ENCODE measurements around the gene NACC2.

The NACC2 gene

GRCh38 chr9:136013116-136013515 lies 82.0 kb downstream of the NACC2 start:
- Histone ChIP-seq H3K9me3 (ENCODE audit: insufficient read depth, low read depth, low read length) (no peaks in the 10 kb centered on the region), H3K23ac (ENCODE audit: low read length) (no peak overlapping the region), H3K36me3 (ENCODE audit: control insufficient read depth in 1 of 2, insufficient read depth in 2 of 2, low read length in 2 of 2) (peaks cover 20 to 28% of the 10 kb centered on the region in 2 experiments), H3K18ac (ENCODE audit: low read length) (no peak overlapping the region), H3K4me3 (ENCODE audit: low read depth, low read length) (no peak overlapping the region), H2BK120ac (ENCODE audit: insufficient read depth, low read length, poor library complexity) (no peak overlapping the region), H2AK5ac (ENCODE audit: low read length) (no peak overlapping the region), H2AFZ (ENCODE audit: insufficient read depth, low read length, poor library complexity) (no peak overlapping the region), H4K91ac (ENCODE audit: low read depth, low read length) (no peak overlapping the region), H4K8ac (ENCODE audit: low read depth, low read length) (no peak overlapping the region), H3K9ac (ENCODE audit: low read length) (no peak overlapping the region), H3K14ac (ENCODE audit: low read length) (no peak overlapping the region), H3K27ac (ENCODE audit: low read depth, low read length) (no peak overlapping the region), H2BK5ac (ENCODE audit: low read depth, low read length, poor library complexity) (no peak overlapping the region), H3K27me3 (ENCODE audit: insufficient read depth, low read length) (no peaks in the 10 kb centered on the region), H3K4me1 (ENCODE audit: control insufficient read depth in 1 of 2, insufficient read depth in 2 of 2, low read length in 2 of 2) (peaks cover 26 to 31% of the 10 kb centered on the region in 2 experiments), H3K79me1 (ENCODE audit: low read length) (peaks cover 4% of the 10 kb centered on the region), H3K79me2 (ENCODE audit: control insufficient read depth, insufficient read depth, low read length, poor library complexity) (peaks cover 2% of the 10 kb centered on the region), H3K4me2 (ENCODE audit: low read length) (no peak overlapping the region), H4K12ac (ENCODE audit: low read depth, low read length) (no peak overlapping the region), H2BK12ac (ENCODE audit: low read length) (no peak overlapping the region), H3K4ac (ENCODE audit: low read depth, low read length) (no peak overlapping the region)
- WGBS (ENCODE audit: extremely low coverage, insufficient coverage, insufficient read length), result no CpG with 5 or more reads among the region's 22 CpGs
- peak in 1 of 2 donors; percentile 35 for DNase-seq

- Histone ChIP-seq H3K4me2 (ENCODE audit: low read length) (no peak overlapping the region), H3K4me1 (ENCODE audit: control insufficient read depth in 1 of 2, insufficient read depth in 2 of 2, low read length in 2 of 2) (peaks cover 27 to 31% of the 10 kb centered on the region in 2 experiments), H3K18ac (ENCODE audit: low read length) (no peak overlapping the region), H4K12ac (ENCODE audit: low read depth, low read length) (no peak overlapping the region), H3K79me1 (ENCODE audit: low read length) (peaks cover 4% of the 10 kb centered on the region), H3K27ac (ENCODE audit: low read depth, low read length) (no peak overlapping the region), H3K27me3 (ENCODE audit: insufficient read depth, low read length) (no peaks in the 10 kb centered on the region), H3K4ac (ENCODE audit: low read depth, low read length) (no peak overlapping the region), H4K8ac (ENCODE audit: low read depth, low read length) (no peak overlapping the region), H3K9ac (ENCODE audit: low read length) (no peak overlapping the region), H3K9me3 (ENCODE audit: insufficient read depth, low read depth, low read length) (no peaks in the 10 kb centered on the region), H3K23ac (ENCODE audit: low read length) (no peak overlapping the region), H3K4me3 (ENCODE audit: low read depth, low read length) (no peak overlapping the region), H2BK12ac (ENCODE audit: low read length) (no peak overlapping the region), H2AK5ac (ENCODE audit: low read length) (no peak overlapping the region), H2BK120ac (ENCODE audit: insufficient read depth, low read length, poor library complexity) (no peak overlapping the region), H3K36me3 (ENCODE audit: control insufficient read depth in 1 of 2, insufficient read depth in 2 of 2, low read length in 2 of 2) (peaks cover 22 to 31% of the 10 kb centered on the region in 2 experiments), H2BK5ac (ENCODE audit: low read depth, low read length, poor library complexity) (no peak overlapping the region), H4K91ac (ENCODE audit: low read depth, low read length) (no peak overlapping the region), H2AFZ (ENCODE audit: insufficient read depth, low read length, poor library complexity) (no peak overlapping the region), H3K14ac (ENCODE audit: low read length) (no peak overlapping the region), H3K79me2 (ENCODE audit: control insufficient read depth, insufficient read depth, low read length, poor library complexity) (peaks cover 2% of the 10 kb centered on the region)
- no CpG with 5 or more reads among the region's 18 CpGs for WGBS (ENCODE audit: extremely low coverage, insufficient coverage, insufficient read length)
- no peak for DNase-seq
Observed at GRCh38 chr9:136012651-136013050, 82.4 kb downstream of the NACC2 start.

GRCh38 chr9:136011703-136012496 lies 83.2 kb downstream of the NACC2 start:
- H3K36me3 ChIP-seq (ENCODE audit: control insufficient read depth in 1 of 2, insufficient read depth in 2 of 2, low read length in 2 of 2), result peaks cover 26 to 31% of the 10 kb centered on the region in 2 experiments
- no peak overlapping the region for H2BK5ac ChIP-seq (ENCODE audit: low read depth, low read length, poor library complexity)
- H3K4ac ChIP-seq (ENCODE audit: low read depth, low read length), result no peak overlapping the region
- H4K8ac ChIP-seq (ENCODE audit: low read depth, low read length), result no peak overlapping the region
- no peak overlapping the region for H3K23ac ChIP-seq (ENCODE audit: low read length)
- no peak overlapping the region for H2AK5ac ChIP-seq (ENCODE audit: low read length)
- no peak overlapping the region for H2AFZ ChIP-seq (ENCODE audit: insufficient read depth, low read length, poor library complexity)
- H2BK120ac ChIP-seq (ENCODE audit: insufficient read depth, low read length, poor library complexity), result no peak overlapping the region
- no peak overlapping the region for H3K4me3 ChIP-seq (ENCODE audit: low read depth, low read length)
- H3K4me1 ChIP-seq (ENCODE audit: control insufficient read depth in 1 of 2, insufficient read depth in 2 of 2, low read length in 2 of 2), result peaks cover 27 to 31% of the 10 kb centered on the region in 2 experiments
- no peaks in the 10 kb centered on the region for H3K27me3 ChIP-seq (ENCODE audit: insufficient read depth, low read length)
- peaks cover 4% of the 10 kb centered on the region for H3K79me1 ChIP-seq (ENCODE audit: low read length)
- peaks cover 3% of the 10 kb centered on the region for H3K9me3 ChIP-seq (ENCODE audit: insufficient read depth, low read depth, low read length)
- no CpG with 5 or more reads among the region's 59 CpGs for WGBS (ENCODE audit: extremely low coverage, insufficient coverage, insufficient read length)
- no peak overlapping the region for H4K91ac ChIP-seq (ENCODE audit: low read depth, low read length)
- no peak overlapping the region for H2BK12ac ChIP-seq (ENCODE audit: low read length)
- H3K27ac ChIP-seq (ENCODE audit: low read depth, low read length), result no peak overlapping the region
- H3K18ac ChIP-seq (ENCODE audit: low read length), result no peak overlapping the region
- no peak overlapping the region for H3K14ac ChIP-seq (ENCODE audit: low read length)
- no peak overlapping the region for H3K4me2 ChIP-seq (ENCODE audit: low read length)
- DNase-seq, result no peak
- H3K79me2 ChIP-seq (ENCODE audit: control insufficient read depth, insufficient read depth, low read length, poor library complexity), result peaks cover 2% of the 10 kb centered on the region
- H3K9ac ChIP-seq (ENCODE audit: low read length), result no peak overlapping the region
- H4K12ac ChIP-seq (ENCODE audit: low read depth, low read length), result no peak overlapping the region

- H3K79me2 ChIP-seq (ENCODE audit: control insufficient read depth, insufficient read depth, low read length, poor library complexity), result peaks cover 2% of the 10 kb centered on the region
- no peak overlapping the region for H3K23ac ChIP-seq (ENCODE audit: low read length)
- no peak overlapping the region for H3K14ac ChIP-seq (ENCODE audit: low read length)
- no peak for DNase-seq
- peaks cover 3% of the 10 kb centered on the region for H3K9me3 ChIP-seq (ENCODE audit: insufficient read depth, low read depth, low read length)
- H4K12ac ChIP-seq (ENCODE audit: low read depth, low read length), result no peak overlapping the region
- H3K27me3 ChIP-seq (ENCODE audit: insufficient read depth, low read length), result no peaks in the 10 kb centered on the region
- no peak overlapping the region for H4K8ac ChIP-seq (ENCODE audit: low read depth, low read length)
- peaks cover 4% of the 10 kb centered on the region for H3K79me1 ChIP-seq (ENCODE audit: low read length)
- no CpG with 5 or more reads among the region's 25 CpGs for WGBS (ENCODE audit: extremely low coverage, insufficient coverage, insufficient read length)
- no peak overlapping the region for H3K18ac ChIP-seq (ENCODE audit: low read length)
- peaks cover 26 to 31% of the 10 kb centered on the region in 2 experiments for H3K36me3 ChIP-seq (ENCODE audit: control insufficient read depth in 1 of 2, insufficient read depth in 2 of 2, low read length in 2 of 2)
- H2BK5ac ChIP-seq (ENCODE audit: low read depth, low read length, poor library complexity), result no peak overlapping the region
- H2BK120ac ChIP-seq (ENCODE audit: insufficient read depth, low read length, poor library complexity), result no peak overlapping the region
- H3K4ac ChIP-seq (ENCODE audit: low read depth, low read length), result no peak overlapping the region
- no peak overlapping the region for H4K91ac ChIP-seq (ENCODE audit: low read depth, low read length)
- no peak overlapping the region for H2AFZ ChIP-seq (ENCODE audit: insufficient read depth, low read length, poor library complexity)
- H2AK5ac ChIP-seq (ENCODE audit: low read length), result no peak overlapping the region
- H3K4me1 ChIP-seq (ENCODE audit: control insufficient read depth in 1 of 2, insufficient read depth in 2 of 2, low read length in 2 of 2), result peaks cover 26 to 29% of the 10 kb centered on the region in 2 experiments
- H2BK12ac ChIP-seq (ENCODE audit: low read length), result no peak overlapping the region
- no peak overlapping the region for H3K4me2 ChIP-seq (ENCODE audit: low read length)
- H3K27ac ChIP-seq (ENCODE audit: low read depth, low read length), result no peak overlapping the region
- H3K4me3 ChIP-seq (ENCODE audit: low read depth, low read length), result no peak overlapping the region
- no peak overlapping the region for H3K9ac ChIP-seq (ENCODE audit: low read length)
Observed at GRCh38 chr9:136011376-136011702, 83.8 kb downstream of the NACC2 start.

Measured in trophoblast cell (in vitro differentiated cells and primary cell).